Endothelial cell of umbilical vein (primary cell): ENCODE data around the gene BNIP5.

ENCODE experiments used
- CTCF ChIP-seq, 2 donors: IDR thresholded peaks; 1 replicate in 1 of 2; 2 replicates in 1 of 2; pipeline ENCODE4 v1.5.1; 2011; ENCODE audit warnings: low read length in 2 of 2, mild to moderate bottlenecking in 2 of 2, moderate library complexity in 2 of 2, control low read depth in 1 of 2, inconsistent platforms in 1 of 2, low read depth in 1 of 2; ENCODE audit not compliant: insufficient read depth in 1 of 2; ENCODE audit errors: extremely low read depth in 1 of 2
- GATA2 ChIP-seq: IDR thresholded peaks from 2 replicates; pipeline ENCODE4 v1.7.0; 2011; ENCODE audit warnings: low read depth, mild to moderate bottlenecking, moderate library complexity, mixed read lengths, low read length; ENCODE audit not compliant: insufficient read length, insufficient read depth
- POLR2A ChIP-seq: IDR thresholded peaks from 2 replicates; pipeline ENCODE4 v1.6.1; 2012; ENCODE audit warnings: low read depth, mild to moderate bottlenecking, control low read depth, low read length

GRCh38 chr6:36324191-36324590 lies 12.5 kb downstream of the BNIP5 start:
- TF ChIP-seq CTCF (IDR thresholded peaks at IDR 0.05; ENCODE audit: extremely low read depth in 1 of 2, insufficient read depth in 1 of 2, low read depth in 1 of 2, low read length in 2 of 2): no peak
- no peak for TF ChIP-seq GATA2
- TF ChIP-seq POLR2A: no peak
